Mesothelial cell of epicardium (in vitro differentiated cells): ENCODE results near the gene FEM1C. TPM values are rescaled to one million over a fixed set of nuclear protein-coding genes. Genes with fewer than 3 reads are reported as not detected.

Source experiments
- DNase-seq, 2 experiments: peaks; one replicate each; pipeline ENCODE4 v3.0.0; 2021; ENCODE audit warnings: low spot score in 2 of 2; ENCODE audit not compliant: unreplicated experiment in 2 of 2
- H3K27ac Mint-ChIP-seq: 2 replicates; pipeline ENCODE4 v1.8.0; 2021; ENCODE audit warnings: mixed read lengths
- H3K27me3 Mint-ChIP-seq: 2 replicates; pipeline ENCODE4 v1.8.0; 2021; ENCODE audit warnings: low read depth, mixed read lengths
- H3K36me3 Mint-ChIP-seq: 2 replicates; pipeline ENCODE4 v1.8.0; 2021; ENCODE audit warnings: mixed read lengths
- H3K4me1 Mint-ChIP-seq: 2 replicates; pipeline ENCODE4 v1.8.0; 2021; ENCODE audit warnings: mixed read lengths
- H3K4me3 Mint-ChIP-seq: 2 replicates; pipeline ENCODE4 v1.8.0; 2021; ENCODE audit warnings: mild to moderate bottlenecking, moderate library complexity, mixed read lengths
- H3K9me3 Mint-ChIP-seq: 2 replicates; pipeline ENCODE4 v1.8.0; 2021; ENCODE audit warnings: mixed read lengths
- CTCF ChIP-seq: fragments of 200-600 bp; sonication (generic); IDR thresholded peaks from one replicate; pipeline ENCODE4 v1.5.0; 2021; ENCODE audit warnings: antibody characterized with exemption; ENCODE audit not compliant: unreplicated experiment
- total RNA-seq: library from RNA; stranded (reverse); gene quantifications from 3 replicates; pipeline ENCODE4 v1.2.1, GENCODE V29; 2021

The FEM1C gene
- total RNA-seq, 1 donor from 2014 or later: 15.5 TPM

- H3K9me3 Mint-ChIP-seq: peaks cover 6% of the 10 kb centered on the region
- peaks cover 14% of the 10 kb centered on the region for H3K27me3 Mint-ChIP-seq
- no peak for DNase-seq
- no peak overlapping the region for H3K27ac Mint-ChIP-seq
- no peak for TF ChIP-seq CTCF
- H3K4me3 Mint-ChIP-seq: no peak overlapping the region
- H3K36me3 Mint-ChIP-seq: no peaks in the 10 kb centered on the region
- no peaks in the 10 kb centered on the region for H3K4me1 Mint-ChIP-seq
Measured at GRCh38 chr5:115470921-115471320, 73.7 kb downstream of the FEM1C start.

Other genes with a start within 250 kb of the FEM1C start
- 8.8 to 9.6 TPM (median 9.1 TPM) in 3 replicates for gene CCDC112, start 248.1 kb downstream of the FEM1C start, total RNA-seq
- gene TICAM2, start 57.7 kb upstream of the FEM1C start, total RNA-seq: 1.6 to 2.1 TPM (median 1.6 TPM) in 3 replicates
- gene TMED7, start 81.3 kb upstream of the FEM1C start, total RNA-seq: 73.3 to 76.7 TPM (median 76.0 TPM) in 3 replicates